Testis (tissue), 2 donors: ENCODE results near the gene AURKA.

ENCODE experiments used
- POLR2A ChIP-seq: fragments of 450-650 bp; IDR thresholded peaks from one replicate; pipeline ENCODE4 v1.6.1; 2017; ENCODE audit warnings: antibody characterized with exemption, mild to moderate bottlenecking, moderate library complexity
- TF ChIP-seq, protein P1 (sequence below), 3 experiments: fragments of 450-650 bp in 2 of 3; fragments of 200-600 bp in 1 of 3; sonication (generic) in 1 of 3; IDR thresholded peaks; one replicate each; pipeline ENCODE4 v1.5.1; 2016 to 2019; ENCODE audit warnings: antibody characterized with exemption in 3 of 3, mild to moderate bottlenecking in 2 of 3, moderate library complexity in 1 of 3

GRCh38 chr20:56352345-56353055, 39.5 kb downstream of the AURKA start:
- TF ChIP-seq POLR2A: no peak
- TF ChIP-seq, protein P1, sequence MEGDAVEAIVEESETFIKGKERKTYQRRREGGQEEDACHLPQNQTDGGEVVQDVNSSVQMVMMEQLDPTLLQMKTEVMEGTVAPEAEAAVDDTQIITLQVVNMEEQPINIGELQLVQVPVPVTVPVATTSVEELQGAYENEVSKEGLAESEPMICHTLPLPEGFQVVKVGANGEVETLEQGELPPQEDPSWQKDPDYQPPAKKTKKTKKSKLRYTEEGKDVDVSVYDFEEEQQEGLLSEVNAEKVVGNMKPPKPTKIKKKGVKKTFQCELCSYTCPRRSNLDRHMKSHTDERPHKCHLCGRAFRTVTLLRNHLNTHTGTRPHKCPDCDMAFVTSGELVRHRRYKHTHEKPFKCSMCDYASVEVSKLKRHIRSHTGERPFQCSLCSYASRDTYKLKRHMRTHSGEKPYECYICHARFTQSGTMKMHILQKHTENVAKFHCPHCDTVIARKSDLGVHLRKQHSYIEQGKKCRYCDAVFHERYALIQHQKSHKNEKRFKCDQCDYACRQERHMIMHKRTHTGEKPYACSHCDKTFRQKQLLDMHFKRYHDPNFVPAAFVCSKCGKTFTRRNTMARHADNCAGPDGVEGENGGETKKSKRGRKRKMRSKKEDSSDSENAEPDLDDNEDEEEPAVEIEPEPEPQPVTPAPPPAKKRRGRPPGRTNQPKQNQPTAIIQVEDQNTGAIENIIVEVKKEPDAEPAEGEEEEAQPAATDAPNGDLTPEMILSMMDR (IDR thresholded peaks at IDR 0.05): no peak
